ENCODE results near the gene PRLR. TPM values are rescaled to one million over a fixed set of nuclear protein-coding genes. Genes with fewer than 3 reads are reported as not detected.

PRLR gene
- total RNA-seq, 1 experiment from 2014 or later, result 0.59 TPM

GRCh38 chr5:35264509-35264908 is 34.2 kb upstream of the PRLR start:
- no peak for TF ChIP-seq CTCF (IDR thresholded peaks at IDR 0.05; ENCODE audit: unreplicated experiment)
- no TSS peak for BruUV-seq (replicated peaks)
- intact Hi-C loops (cut with micrococcal nuclease; ENCODE audit: unreplicated experiment), result no loop called here
- Mint-ChIP-seq H3K9me3 (ENCODE audit: low read depth, unreplicated experiment) (peaks cover 4% of the 10 kb centered on the region), H3K27ac (ENCODE audit: unreplicated experiment) (no peak overlapping the region), H3K36me3 (ENCODE audit: insufficient read depth, unreplicated experiment) (no peaks in the 10 kb centered on the region), H3K27me3 (ENCODE audit: unreplicated experiment) (no peaks in the 10 kb centered on the region), H3K4me1 (ENCODE audit: low read depth, unreplicated experiment) (no peaks in the 10 kb centered on the region), H3K4me3 (ENCODE audit: low read depth, unreplicated experiment) (no peak overlapping the region)
- CTCF ChIA-PET, result no interaction called here
- no peak for DNase-seq

GRCh38 chr5:35263266-35263877 is 33.1 kb upstream of the PRLR start:
- H3K27me3 Mint-ChIP-seq (ENCODE audit: unreplicated experiment), result no peaks in the 10 kb centered on the region
- no peak for DNase-seq
- intact Hi-C loops (cut with micrococcal nuclease; ENCODE audit: unreplicated experiment), result no loop called here
- no peak overlapping the region for H3K27ac Mint-ChIP-seq (ENCODE audit: unreplicated experiment)
- CTCF ChIA-PET, result no interaction called here
- no peaks in the 10 kb centered on the region for H3K36me3 Mint-ChIP-seq (ENCODE audit: insufficient read depth, unreplicated experiment)
- BruUV-seq (replicated peaks), result no TSS peak
- H3K4me3 Mint-ChIP-seq (ENCODE audit: low read depth, unreplicated experiment), result no peak overlapping the region
- H3K9me3 Mint-ChIP-seq (ENCODE audit: low read depth, unreplicated experiment), result peaks cover under 1% of the 10 kb centered on the region
- TF ChIP-seq CTCF (IDR thresholded peaks at IDR 0.05; ENCODE audit: unreplicated experiment), result no peak
- no peaks in the 10 kb centered on the region for H3K4me1 Mint-ChIP-seq (ENCODE audit: low read depth, unreplicated experiment)

- CTCF ChIA-PET, result interaction anchor here (0.6 kb wide), 1 partner anchor 283 kb away, joined by 3 read pairs; no protein-coding TSS in a partner anchor
- Mint-ChIP-seq H3K36me3 (ENCODE audit: insufficient read depth, unreplicated experiment) (no peaks in the 10 kb centered on the region), H3K9me3 (ENCODE audit: low read depth, unreplicated experiment) (peaks cover 10% of the 10 kb centered on the region), H3K4me3 (ENCODE audit: low read depth, unreplicated experiment) (no peak overlapping the region), H3K27me3 (ENCODE audit: unreplicated experiment) (no peaks in the 10 kb centered on the region), H3K27ac (ENCODE audit: unreplicated experiment) (no peak overlapping the region), H3K4me1 (ENCODE audit: low read depth, unreplicated experiment) (no peaks in the 10 kb centered on the region)
- no peak for DNase-seq
- TF ChIP-seq CTCF (IDR thresholded peaks at IDR 0.05; ENCODE audit: unreplicated experiment), result no peak
- BruUV-seq (replicated peaks), result no TSS peak
- intact Hi-C loops (cut with micrococcal nuclease; ENCODE audit: unreplicated experiment), result no loop called here
These were observed 23.3 kb upstream of the PRLR start for GRCh38 chr5:35253582-35253981.

GRCh38 chr5:35252963-35253362 is 22.7 kb upstream of the PRLR start:
- Mint-ChIP-seq H3K27ac (ENCODE audit: unreplicated experiment) (no peak overlapping the region), H3K4me3 (ENCODE audit: low read depth, unreplicated experiment) (no peak overlapping the region), H3K27me3 (ENCODE audit: unreplicated experiment) (no peaks in the 10 kb centered on the region), H3K4me1 (ENCODE audit: low read depth, unreplicated experiment) (no peaks in the 10 kb centered on the region), H3K9me3 (ENCODE audit: low read depth, unreplicated experiment) (peaks cover 10% of the 10 kb centered on the region), H3K36me3 (ENCODE audit: insufficient read depth, unreplicated experiment) (no peaks in the 10 kb centered on the region)
- DNase-seq, result no peak
- CTCF ChIA-PET, result no interaction called here
- no peak for TF ChIP-seq CTCF (IDR thresholded peaks at IDR 0.05; ENCODE audit: unreplicated experiment)
- no TSS peak for BruUV-seq (replicated peaks)
- intact Hi-C loops (cut with micrococcal nuclease; ENCODE audit: unreplicated experiment), result no loop called here

Measured in Calu3 (cell line).